Measurements from ENCODE around the gene ERCC6L.

The ERCC6L gene

GRCh38 chrX:72158773-72159172 lies 80.1 kb downstream of the ERCC6L start:
- DNase-seq, result no peak
